ENCODE results near the gene FHL1.
"Not testable (repeated sequence)": the region's sequence is repeated elsewhere in the genome, so short reads cannot be mapped to it uniquely, and the experiment has no call there.

Gene FHL1

DNA sequence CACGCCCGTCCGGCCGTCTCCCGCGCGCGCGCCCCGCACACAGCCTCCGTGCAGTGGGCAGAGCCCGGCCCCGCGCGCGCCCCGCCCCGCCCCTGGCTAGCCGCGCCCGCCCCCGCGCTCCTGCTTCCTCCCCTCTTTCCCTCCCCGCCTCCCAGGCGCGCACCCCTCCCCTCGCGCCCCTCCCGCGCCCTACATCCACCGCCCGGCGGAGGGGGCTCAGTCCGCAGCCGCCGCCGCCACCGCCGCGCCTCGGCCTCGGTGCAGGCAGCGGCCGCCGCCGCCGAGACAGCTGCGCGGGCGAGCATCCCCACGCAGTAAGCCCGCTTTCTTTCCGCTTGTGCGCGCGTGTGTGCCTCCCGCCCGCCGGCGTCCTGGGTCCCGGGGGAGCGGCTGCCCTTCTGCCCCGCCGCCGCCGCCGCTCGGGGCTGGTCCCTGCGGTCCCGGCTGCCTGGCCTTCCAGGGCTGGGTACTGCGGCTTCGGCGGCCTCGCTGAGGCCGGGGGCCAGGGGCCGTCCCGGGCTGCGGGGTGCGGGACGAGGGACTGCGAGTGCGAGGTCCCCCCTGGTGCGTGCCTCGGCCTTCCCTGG, at the start of gene FHL1:
TSS of gene FHL1 (plus strand) at position 219 of the 587 bp plus-strand sequence.
- DNase-seq = no peak

DNA sequence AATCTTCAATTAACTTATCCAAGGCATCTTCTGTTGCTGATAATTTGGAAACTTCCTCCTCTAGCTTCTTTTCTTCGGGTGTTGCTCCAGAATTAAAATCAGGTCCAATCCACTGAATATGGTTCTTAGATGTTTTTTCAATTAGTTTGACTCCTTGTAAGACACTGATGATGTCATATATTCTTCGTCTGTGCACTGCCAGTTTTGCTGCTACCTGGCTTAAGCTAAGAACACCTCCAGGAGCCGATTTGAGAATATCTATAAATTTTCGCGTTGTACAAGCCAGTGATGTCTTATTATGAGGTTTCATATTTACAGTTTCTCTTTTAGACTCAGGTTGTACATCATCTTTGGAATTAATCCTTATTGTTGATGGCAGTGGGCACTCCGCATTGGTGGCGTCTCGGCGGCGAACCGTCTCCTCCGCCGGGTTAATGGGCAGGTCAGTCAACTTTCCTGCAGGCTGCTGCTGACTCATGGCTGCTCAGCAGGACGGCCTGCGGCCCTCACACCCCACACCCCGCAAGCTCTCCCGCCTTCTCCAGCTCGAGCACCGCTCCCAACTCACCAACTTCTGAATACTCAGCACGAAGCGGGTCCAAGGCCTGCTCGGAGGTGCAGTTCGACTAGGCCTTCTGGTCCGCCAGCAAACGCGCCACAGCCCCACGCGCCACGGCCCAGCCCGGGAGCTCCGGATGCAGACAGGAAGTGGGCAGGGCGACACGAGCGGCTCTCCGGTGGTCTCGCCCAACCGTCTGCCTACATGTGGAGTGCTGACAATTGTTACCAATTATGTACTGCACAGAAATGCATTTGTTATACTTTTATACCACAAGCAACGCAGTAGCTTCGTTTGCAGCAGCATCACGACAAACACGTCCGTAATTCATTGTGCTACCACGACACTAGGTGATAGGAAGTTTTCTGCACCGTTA, 49.2 kb upstream of the FHL1 start:
- DNase-seq = no peak

DNA sequence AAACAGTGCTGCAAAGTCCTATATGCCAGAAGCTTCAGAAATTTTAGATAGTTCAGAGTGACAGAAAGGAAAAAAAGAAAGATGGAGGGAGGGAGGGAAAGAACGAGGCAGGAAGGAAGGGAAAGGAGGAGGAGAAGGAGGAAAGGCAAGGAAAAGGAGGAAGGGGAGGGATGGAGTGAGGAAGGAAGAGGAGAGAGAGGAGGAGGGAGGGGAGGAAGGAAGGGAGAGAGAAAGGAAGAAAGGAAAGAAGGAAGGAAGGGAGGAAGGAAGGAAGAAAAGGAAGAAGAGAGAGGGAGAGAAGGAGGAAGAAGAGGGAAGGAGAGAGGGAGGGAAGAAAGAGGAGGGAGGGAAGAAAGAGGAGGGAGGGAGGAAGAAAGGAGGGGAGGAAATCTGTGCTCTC, 42.4 kb upstream of the FHL1 start:
- DNase-seq = no peak

DNA sequence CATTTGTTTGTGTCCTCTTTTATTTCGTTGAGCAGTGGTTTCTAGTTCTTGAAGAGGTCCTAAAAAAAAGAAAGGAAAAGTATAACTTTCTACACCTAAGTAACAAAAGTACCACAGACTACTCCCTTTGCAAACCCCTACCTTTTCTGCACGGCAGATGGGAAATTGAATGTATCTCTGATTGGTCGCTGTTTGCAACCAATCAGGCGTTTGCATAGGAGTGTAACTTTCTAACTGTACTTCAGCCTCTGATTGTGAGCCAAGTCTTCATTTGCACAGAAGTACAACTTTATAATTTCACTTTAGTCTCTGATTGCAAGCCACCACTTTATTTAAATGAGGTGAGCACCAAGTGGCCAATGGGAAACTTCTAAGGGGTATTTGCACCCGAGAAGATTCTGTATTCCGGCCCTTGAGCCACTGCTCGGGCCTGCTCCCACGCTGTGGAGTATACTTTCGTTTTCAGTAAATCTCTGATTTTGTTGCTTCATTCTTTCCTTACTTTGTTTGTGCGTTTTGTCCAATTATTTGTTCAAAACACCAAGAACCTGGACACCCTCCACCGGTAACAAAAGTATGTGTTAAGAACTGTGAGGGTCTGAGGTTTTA, 40.3 kb upstream of the FHL1 start:
- DNase-seq = no peak

DNA sequence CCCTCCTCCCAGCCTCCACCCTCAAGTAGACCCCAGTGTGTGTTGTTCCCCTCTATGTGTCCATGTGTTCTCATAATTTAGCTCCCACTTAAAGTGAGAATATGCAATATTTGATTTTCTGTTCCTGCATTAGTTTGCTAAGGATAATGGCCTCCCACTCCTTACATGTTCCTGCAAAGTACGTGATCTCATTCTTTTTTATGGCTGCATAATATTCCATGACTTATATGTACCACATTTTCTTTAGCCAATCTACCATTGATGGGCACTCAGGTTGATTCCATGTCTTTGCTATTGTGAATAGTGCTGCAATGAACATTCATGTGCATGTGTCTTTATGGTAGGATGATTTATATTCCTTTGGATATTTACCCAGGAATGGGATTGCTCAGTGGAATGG, 38.4 kb upstream of the FHL1 start:
- not testable (repeated sequence) for DNase-seq

DNA sequence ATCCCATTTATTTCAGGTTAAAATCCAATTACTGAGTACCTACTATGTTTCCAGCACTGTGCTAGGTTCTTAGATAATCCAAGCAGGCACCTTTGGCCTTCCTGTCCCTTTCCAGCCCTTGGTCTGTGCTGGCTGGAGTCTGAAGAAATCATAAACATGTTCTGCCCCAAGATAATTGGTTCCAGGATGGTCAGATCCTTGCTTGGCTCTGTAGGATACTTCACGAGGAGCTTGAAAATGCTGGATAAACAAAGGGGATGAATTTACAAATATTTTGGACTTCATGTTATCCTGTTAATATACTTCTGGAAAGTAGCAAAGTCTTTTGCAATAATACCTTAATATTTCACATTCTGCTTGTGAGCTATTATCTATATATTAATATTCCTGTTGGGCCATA, 35.0 kb upstream of the FHL1 start:
- DNase-seq = no peak

DNA sequence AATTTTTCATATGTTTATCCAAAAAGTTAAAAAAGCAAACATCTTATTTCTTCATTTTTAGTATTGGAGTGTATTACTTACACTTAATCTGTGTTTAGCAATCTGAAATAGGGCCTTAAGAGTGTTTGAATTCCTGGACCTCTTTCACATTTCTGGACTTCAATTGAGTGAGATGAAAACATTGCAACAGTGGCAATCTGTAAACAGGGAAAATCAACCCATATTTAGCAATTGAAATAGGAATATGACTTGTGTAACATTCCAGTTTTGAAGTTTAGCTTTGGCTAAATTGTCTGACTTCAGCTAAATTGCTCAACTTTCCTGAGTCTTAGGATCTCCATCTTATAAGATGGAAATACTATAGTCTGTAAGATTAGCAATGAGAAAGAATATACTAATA, 34.6 kb upstream of the FHL1 start:
- DNase-seq = no peak

DNA sequence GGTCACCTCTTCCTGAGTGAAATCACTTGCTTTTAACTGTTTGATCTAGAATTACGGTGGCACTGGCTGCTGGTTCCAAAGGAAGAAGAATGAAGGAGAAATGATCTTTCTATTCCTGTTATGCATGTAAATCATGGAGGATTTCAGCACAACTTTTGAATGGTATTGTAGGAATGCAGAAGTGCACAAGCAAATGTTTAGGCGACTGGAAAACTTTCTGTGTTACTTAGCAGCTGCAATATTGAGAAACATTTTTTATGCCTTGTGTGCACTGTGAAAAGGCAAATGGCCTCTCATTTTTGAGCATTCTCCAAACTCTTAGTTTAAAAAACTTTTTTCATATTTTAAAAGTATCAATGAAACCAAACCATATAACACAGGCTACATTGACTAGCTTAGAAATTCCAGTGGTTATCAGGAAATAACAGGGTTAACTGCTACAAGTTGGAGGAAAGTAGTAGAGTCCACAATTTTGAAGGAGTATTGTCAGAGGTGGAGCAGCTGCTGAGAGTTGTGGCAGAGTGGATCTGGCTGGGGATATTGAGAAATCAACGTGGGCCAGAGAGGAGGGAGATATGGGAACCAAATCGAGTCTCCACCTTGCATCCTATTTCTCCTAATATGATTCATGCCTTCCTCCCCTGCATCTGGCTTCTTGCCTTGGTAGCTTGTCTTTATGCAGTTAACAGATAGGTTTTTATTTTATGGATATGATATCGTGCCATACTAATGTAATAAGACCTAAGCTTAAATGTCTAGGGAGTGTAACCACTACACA, 32.0 kb upstream of the FHL1 start:
- no peak for DNase-seq

DNA sequence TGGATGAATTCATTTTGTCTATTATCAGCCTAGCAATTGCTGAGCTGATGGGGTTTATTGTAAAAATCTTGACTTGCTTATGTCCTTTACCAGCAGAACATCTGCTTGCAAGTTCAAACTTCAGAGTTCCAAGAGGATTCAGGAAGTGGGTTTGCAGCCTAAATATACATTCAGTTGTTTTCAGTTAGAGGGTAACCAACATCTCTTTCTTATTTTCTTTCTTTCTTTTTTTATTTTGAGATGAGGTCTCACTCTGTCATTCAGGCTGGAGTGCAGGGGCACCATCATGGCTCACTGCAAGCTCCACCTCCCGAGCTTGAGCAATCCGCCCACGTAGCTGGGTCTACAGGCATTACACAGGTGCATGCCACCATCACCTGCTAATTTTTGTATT, 31.4 kb upstream of the FHL1 start:
- DNase-seq = no peak

DNA sequence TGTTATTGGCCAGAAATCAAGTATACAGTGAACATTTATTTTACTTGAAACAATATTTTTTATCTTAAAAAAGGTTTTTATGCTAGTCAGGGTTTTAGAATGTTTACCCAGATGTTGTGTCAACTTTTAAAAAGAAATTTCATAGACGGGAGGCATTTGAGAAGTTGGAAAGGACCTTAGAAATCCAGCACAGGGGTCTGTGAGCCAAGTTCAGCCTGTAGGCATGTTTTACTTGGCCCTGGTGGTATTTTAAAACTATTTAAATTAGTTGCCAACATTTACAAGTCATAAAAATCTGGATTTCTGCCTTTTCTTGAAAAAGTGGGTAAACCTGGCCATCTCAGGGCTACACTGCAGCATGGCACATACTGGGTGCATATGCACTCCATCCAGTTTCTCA, 25.5 kb upstream of the FHL1 start:
- no peak for DNase-seq

DNA sequence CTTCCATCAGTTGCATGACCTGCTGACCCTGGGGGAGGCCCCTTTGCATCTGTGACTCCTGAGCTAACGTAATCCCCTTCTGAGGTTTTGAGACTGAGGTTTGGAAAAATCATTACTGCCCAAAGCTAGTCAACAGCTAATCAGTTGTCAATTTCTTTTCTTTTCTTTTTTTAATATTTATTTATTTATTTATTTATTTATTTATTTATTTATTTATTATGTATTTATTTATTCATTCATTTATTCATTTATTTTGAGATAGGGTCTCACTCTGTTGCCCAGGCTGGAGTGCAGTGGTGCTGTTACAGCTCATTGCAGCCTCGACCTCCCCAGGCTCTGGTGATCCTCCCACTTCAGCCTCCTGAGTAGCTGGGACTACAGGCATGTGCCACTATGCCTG, 25.1 kb upstream of the FHL1 start:
- no peak for DNase-seq

DNA sequence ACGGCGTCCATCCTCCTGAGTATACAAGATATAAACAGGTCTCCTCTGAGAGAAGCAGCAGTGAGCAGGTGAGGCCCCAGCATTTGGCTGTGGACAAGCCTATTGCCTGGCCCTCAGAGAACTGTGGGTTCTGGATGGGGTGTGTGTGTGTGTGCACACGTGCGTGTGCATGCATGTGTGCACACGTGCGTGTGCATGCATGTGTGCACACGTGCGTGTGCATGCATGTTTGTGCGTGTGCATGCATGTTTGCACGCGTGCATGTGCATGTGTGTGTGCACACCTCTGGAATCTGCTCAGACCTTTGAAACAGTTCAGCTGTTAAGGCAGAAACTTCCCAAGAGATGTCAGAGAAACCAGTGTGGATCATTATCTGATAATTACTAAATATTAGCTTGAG, 22.2 kb upstream of the FHL1 start:
- DNase-seq = no peak

DNA sequence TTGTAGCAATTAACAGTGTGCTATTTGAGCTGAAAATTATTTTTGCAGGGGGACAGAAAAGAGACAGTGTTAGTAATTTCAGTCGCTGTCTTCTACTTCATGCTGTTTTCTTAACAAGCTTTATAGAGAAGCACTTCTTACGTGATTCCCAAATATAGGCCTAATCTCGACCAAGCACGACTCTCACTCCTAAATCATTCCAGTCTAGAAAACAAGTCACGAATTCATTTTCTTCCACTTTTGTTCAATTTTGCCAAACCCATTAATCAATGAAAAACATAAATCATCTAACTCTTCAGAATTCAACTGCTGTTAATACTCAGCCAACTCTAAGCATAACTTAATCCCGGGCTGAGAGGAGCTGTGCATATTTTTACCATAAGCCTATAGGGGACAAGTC, 21.0 kb upstream of the FHL1 start:
- no peak for DNase-seq

DNA sequence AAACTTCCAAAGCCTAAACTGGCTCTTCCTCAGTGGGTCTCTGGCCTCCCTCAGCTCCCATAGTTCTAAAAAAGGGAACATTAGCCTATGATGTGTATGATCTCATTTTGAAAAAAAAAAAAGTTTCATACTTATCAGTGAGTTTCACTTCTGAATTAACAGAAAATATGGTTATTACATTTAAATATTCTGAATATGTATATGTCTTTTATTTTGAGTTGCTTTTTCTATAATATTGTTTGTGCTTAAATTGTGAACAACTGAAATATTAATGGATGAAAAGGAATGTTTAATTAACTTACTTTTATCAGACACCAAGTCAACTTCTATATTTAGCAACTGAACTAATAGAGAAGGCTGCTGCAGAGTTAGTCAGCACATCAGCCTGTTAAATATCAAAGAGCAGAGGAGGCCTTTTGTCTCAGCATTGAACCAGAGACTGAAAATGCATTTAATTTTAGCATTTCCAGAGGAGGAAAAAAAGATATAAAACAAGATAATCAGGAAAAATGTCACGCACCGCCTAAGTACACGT, 20.4 kb upstream of the FHL1 start:
- no peak for DNase-seq

DNA sequence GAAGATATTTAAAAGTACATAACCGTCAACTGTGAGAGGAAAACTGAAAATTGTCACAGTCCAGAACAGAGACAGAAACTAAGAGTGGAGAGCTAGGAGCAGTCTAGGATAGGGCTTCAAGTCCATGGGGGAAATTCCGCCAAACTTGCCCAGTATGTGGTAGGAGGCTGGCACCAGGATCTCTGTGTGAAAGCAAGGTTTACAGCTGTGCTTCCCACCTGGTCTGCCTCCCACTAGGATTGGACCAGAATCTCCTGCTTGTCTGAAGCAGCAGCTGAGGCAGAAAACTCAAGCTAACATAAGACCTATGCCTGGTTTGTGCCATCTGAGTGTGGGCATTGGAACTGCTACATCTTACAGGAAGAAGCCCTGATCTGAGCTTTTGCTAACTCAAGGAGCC, 18.6 kb upstream of the FHL1 start:
- DNase-seq = no peak

DNA sequence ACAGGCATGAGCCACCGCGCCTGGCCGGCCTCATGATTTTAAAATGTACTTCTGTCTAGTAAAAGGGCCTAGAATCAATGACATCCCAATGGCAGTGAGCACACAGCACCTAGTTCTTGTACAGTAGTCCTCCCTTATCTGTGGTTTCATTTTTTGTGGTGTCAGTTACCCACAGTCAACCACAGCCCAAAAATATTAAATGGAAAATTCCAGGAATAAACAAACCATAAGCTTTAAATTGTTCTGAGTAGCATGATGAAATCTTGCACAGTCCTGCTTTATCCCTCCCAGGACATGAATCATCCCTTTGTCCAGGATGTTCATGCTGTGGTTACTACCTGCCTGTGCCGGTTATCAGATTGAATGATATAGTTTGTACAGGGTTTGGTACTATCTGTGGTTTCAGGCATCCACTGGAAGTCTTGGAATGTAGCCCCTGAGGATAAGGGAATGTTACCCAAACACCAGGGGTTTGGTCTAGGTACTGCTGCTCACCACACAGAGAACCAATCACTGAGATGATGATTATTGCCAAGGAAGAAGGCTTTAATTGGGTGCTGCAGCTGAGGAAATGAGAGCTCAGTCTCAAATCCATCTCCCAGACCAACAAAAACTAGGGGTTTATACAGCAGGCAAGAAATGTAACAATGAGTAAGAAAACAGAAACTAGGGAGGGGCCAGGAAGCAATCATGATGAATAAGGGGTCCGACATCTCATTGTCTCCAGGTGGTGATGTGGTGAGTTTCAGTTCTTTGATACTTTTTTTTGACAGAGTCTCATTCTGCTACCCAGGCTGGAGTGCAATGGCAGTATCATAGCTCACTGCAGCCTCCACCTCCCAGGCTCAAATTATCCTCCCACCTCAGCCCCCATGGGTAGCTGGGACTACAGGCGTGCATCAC, 16.2 kb upstream of the FHL1 start:
- DNase-seq = no peak

DNA sequence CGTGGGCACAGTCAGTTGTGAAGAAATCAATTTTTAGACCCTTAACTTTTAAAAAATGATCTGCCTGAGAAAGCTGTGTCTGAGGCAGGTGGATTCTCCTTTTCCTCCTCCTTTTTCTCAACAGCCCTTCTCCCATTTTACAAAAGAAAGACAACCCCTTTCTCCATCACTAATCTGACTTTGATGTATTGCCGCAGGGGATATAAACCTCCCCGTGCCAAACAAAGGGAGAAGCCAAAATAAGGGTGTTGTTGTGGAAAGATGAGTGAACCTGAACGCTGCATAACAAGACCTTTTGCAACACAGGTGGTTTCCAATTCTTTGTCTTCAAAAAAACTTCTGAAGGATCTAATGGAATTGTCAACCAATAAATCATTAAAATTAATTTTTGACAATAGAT, 8.4 kb upstream of the FHL1 start:
- DNase-seq = no peak

DNA sequence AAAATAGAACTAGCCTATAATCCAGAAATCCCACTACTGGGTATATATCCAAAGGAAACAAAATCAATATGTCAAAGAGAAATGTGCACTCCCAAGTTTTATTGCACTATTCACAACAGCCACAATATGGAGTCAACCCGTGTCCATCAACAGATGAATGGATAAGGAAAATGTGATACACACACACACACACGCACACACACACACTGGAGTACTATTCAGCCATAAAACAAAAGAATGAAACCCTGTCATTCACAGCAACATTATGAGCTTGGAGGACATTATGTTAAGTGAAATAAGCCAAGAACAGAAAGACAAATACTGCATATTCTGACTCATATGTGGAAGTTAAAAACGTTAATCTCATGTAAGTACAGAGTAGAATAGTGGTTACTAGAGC, 5.8 kb upstream of the FHL1 start:
- DNase-seq = no peak

DNA sequence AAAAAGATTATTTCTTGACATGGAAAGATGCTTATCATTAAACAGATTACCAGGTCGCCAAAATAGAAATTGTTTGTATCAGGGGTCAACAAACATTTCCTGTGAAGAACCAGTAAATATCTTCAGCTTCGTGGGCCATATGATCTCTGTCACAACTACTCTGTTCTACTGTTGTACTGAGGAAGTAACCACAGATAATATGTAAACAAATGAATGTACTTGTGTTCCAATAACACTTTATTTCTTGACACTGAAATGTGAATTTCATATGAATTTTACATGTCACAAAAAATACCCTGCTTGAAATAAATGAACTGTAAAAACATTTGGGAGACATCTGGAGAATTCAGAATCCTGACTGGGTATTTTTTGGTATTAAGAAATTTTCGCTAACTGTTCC, 4.7 kb upstream of the FHL1 start:
- DNase-seq = no peak

DNA sequence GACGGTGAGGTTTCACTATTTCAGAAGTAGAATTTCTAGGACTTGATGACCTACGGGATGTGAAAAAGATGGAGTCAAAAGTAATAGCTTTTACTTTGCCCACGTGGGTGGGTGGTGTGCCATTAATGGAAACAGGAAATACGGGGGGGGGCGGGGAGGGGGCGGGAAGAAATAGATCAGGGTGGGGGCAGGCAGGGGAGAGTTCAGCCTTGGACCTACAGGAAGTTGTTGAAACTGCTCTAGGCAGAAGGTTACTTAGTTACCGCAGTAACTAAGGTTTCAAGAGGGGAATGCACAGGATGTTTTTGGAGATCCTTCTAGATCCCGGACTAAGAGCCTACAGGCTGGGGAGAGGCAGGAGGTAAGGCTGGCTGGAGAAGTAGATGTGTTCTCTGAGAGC, 3.6 kb upstream of the FHL1 start:
- DNase-seq = no peak

DNA sequence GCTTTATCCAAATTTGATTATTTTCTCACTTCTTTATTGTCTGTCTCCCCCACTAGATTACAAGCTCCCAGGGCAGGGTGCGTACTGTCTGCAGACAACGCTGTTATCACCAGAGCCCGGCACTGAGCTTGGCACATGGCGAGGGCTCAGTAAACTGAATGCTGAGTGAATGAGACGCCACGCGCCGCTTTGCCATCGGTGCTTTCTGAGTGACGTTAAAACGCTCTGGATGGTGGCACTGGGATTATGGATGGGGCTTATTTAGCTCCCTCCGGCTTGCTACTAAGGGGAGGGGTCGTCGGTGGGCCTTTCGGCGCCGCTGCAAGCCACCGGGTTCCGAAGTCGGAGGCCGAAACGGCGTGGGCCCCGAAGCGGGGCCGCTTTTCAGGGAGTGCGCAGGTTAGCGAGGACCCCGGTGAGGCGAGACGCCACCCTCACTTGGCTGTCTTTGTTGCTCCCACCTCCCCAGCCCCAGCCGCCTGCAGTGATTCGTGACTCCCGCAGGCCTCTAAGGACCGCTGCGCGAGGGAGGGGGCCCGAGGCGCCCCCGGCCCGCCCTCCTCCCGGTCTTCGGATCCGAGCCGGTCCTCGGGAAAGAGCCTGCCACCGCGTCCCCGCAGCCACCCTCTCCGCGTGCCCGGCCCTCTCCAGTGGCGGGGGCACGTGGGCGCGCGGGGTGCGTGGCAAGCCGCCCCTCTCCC, 569 bp upstream of the FHL1 start:
- no peak for DNase-seq

DNA sequence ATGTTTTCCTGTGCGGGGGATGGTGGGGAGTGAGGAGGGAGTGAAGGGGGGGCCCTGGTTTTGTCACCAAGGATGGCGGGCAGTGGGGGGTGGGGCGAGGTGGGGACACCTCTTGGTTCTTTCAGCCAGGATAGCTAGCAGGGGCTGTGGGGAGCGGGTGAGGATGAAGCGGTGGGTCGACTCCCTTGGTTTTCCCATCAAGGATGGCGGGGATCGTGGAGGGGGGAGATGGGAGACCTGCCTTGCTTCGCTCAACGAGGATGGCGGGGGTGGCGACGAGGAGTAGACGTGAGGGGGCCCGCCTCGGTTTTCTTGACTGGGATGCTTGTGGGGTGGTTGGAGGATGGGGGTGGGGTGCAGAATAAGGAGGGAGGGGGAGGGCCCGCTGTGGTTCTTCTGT, 643 bp downstream of the FHL1 start:
- DNase-seq = no peak

All from NCI-H187 treated with DMSO at 0.1 percent for 48 hours (cell line).